Stimulated activated CD8-positive, alpha-beta memory T cell treated with anti-CD3 and anti-CD28 coated beads, Interleukin-7, amount 100 ng/mL, for 48 hours (primary cell): ENCODE data around the gene DAPK2.

ENCODE experiments used
- DNase-seq, 2 donors: peaks; one replicate each; pipeline ENCODE4 v3.0.0-alpha.2; 2020; ENCODE audit warnings: low read depth in 1 of 2; ENCODE audit errors: extremely low read depth in 1 of 2

The DAPK2 gene

DNA sequence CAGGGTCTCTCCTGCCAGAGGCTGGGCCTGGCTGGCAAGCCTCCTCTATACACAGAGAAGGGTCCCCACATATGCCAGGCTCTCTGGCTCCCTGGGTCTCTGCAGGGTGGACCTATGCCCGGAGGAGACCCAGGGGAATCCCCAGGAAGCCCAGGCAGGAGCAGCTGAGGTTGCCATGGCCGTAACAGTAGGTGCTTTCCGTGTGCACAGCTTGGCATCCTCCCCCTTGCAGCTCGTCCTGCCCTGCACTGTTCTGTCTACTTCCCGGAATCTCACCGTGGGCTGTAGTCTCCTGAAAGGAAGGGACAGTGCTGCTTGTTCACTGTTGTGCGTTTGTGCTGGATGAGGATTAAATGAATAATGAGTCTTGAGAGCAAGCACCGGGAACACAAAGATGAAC is 47.8 kb downstream of the DAPK2 start:
- DNase-seq: no peak

DNA sequence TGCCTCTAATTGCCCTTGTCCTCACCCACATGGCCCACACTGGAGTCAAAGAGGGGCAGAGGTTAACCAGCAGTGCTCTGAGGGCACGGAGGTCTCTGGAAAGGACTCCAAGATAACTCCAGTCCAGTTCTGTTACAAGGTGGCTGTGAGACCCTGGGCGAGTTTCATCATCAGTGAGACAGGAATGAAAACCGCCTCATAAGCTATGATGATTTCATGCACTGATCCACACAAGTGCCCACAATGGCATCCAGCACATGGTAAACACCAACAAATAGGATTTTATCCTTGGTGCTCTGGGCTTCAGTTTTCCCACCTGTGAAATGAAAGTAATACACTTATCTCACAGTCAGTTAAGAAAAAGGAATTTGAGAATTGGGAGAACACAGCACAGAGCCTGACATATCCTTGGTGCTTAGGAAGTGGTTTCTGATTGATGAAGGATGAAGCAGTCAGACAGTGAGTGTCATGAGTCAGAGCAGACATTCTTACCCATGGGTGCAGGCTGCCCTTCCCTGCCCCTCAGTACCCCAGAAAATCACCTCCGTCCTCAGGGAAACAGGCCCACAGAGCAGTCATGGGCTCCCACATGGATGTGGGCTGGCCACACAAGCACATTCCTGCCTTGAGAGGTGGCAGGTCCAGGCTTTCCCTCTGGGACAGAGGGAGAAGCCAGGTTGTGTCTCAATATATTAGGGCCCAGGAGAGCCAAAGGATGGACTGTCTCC is 48.4 kb downstream of the DAPK2 start:
- no peak for DNase-seq

DNA sequence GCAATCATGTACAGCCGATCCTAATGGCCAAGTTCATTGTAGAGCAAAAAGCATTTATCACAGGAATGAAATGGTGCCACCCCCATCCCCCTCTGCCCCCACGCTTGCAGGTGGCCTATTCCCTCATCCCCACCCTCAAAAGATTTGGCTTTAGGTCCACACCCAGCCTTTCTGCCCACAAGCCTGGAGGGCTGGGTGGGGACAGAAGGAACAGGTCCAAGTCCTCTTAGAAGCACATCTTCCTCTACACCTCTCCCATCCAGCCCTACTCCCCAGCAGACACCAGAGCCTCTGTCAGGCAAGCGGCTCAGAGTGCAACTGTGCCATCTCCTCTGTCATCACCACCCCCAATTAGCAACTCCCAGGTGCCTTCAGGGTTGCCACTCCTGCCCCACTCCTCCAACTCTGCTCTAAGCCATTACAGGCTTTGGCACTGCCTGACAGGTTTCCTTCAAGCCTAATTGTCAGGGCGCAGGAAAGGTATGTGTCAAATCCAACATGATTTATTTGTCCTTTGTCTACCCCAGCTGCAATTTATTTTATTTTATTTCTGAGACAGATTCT is 49.4 kb downstream of the DAPK2 start:
- DNase-seq: no peak

DNA sequence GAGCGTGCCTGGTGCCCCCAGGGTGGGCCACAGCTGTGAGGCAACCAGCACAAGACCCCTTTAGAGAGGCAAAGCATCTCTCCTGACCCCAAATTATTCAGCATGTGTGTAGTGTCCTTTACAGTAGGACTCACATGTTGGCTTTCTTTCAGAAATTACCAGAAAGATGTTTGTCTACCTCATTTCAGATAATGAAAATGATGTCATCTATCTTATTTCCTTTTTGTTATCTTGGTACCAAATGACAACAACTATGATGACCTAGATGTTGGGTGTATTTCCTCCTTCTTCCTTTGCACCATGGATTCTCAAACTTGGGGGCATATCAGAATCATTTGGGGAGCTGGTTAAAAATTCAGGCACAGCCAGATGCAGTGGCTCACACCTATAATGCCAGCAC is 50.5 kb downstream of the DAPK2 start:
- DNase-seq: no peak

DNA sequence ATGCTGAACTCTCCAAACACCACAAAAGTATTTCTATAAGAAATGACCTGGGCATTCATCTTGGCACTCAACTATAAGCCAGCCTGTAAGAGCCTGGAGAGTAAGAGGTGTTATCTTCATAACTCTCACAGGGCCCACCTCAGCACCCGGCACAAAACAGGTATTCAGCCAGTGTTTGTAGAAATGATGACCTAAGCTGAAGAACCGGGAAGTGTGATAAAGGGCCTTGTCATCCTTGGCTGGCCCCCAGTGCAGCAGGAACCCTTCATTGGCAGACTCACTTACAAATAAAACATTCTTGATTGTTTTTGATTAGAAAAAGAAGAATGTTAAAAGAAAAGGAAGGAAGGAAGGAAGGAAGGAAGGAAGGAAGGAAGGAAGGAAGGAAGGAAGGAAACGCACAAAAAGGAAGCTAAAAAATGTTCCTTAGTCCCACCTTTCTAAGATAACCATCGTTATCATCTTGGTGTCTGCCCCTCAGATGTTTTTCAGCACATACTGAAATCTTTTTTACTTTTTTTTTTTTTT is 52.1 kb downstream of the DAPK2 start:
- no peak for DNase-seq

DNA sequence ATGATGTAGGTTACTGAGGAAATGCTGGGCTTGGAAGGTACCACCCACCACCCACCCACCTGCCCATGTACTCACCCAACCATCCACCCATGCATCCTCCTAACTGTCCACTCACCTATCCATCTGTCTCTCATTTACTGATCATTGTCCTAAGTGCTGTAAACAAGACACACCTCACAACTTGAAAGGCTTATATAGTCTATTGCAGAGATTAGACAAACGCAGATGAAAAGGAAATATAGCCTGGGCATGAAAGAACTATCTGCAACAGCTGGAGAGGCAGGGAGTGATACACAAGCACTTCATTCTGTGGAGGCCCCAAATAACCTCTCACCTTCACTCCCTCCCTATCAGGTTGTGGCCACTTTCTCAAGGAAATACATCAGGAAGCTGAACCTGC is 54.0 kb downstream of the DAPK2 start:
- DNase-seq: no peak

DNA sequence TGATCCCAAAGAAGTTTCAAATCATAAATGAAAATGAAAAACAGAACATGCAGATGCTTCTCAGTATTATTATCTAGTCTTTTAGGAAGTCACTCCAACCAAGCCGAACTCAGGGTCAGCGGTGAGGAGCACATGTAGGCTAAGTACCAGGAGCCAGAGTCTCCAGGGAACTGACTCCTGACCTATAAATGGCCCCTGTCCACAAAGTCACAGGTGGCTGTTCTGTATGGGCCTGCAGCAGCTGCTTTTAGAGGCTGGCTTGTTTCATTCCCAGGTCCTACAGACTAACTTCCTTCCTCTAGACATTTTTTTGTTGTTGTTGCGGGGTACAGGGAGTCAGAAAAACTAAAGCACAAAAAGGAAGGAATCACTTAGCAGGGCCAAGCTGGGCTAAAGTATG is 54.6 kb downstream of the DAPK2 start:
- DNase-seq: no peak

DNA sequence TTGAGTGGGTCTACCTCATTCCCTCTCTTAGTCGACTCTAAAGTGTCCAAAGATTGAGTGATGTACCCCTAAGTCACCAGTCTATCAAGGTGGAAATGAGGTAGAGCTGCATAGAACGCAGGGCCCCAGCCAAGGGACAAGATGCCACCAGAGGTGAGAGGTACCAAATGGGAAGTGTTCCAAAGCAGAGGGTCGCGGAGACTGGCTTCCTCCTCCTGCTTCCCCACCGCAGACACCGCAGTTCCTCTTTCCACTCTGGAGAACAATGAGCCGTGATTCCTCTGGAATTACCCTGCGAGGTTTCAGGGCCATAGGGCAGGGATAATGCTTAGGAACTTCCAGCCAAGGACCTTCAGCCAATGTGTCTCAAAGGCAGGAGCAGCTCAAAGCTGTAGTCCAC is 55.8 kb downstream of the DAPK2 start:
- no peak for DNase-seq

DNA sequence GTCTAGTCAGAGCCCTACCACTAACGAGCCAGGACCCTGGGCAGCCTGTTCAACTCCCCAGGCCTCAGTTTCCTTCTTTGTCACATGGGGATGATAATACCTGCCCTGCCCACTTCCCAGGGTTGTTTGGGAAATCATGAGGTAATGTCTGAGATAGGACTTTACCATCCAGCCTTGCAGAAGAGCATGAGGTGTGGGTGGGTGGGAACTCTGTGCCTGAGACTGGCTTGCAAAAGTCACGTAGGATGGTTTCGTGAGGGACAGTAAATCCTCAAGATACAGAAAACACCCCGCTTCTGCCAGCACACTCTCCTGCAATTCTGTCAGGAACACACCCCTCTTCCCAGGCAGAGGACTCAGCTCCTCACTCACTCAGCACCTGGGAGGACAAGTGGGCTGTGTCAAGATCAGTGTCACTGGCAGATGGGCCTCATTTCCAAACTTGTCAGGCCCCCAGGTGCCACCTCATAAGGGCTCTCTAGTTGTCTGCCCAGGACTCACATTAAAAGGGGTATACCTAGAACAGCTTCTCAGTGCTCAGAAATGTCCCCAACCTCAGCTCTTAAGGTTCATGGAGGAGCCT is 58.4 kb downstream of the DAPK2 start:
- no peak for DNase-seq

DNA sequence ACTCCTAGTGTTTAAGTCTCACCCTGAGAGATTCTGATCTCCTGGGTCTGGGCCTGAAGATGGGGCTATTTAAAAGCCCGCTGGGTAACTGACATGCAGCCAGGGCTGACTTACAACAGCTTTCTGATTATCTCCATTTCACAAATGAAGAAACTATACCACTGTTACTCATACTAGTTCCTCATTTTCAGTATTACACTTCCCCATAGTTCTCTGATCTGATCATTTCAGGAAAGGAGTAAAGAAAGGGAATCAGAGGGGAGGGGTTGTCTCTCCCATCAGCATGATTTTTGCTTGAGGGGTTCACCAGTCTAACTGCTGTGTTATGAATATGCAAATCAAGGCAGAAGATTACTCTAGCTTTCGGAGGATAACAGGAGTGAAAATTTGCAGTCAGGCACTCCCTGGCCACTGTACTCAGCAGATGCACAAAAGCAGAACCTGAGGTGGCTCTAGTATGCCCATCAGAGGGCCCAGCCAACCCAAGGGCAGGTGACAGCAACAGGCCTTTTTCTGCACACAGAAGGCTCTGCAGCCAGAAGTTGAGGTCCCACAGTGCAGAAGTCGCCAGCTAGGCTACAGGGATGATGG is 59.4 kb downstream of the DAPK2 start:
- DNase-seq: no peak

DNA sequence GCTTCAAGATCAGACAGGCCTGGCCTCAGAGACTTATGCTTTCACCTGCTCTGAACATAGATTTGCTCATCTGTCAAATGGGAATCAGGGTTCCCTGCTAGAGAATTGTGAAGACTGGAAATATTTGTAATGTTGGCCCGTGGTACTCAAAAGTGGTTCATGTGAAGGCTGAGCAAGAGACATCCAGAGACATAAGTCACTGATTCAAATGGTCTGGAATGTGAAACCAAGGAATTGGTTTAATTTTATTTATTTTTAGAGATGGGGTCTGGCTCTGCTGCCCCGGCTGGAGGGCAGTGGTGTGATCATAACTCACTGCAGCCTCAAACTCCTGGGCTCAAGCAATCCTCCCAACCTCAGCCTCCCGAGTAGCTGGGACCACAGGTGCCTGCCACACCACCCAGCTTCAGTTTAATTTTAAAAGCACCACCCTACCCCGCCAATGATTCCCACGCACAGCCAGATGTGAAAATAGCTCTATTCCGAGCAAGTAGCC is 60.1 kb downstream of the DAPK2 start:
- DNase-seq: no peak

DNA sequence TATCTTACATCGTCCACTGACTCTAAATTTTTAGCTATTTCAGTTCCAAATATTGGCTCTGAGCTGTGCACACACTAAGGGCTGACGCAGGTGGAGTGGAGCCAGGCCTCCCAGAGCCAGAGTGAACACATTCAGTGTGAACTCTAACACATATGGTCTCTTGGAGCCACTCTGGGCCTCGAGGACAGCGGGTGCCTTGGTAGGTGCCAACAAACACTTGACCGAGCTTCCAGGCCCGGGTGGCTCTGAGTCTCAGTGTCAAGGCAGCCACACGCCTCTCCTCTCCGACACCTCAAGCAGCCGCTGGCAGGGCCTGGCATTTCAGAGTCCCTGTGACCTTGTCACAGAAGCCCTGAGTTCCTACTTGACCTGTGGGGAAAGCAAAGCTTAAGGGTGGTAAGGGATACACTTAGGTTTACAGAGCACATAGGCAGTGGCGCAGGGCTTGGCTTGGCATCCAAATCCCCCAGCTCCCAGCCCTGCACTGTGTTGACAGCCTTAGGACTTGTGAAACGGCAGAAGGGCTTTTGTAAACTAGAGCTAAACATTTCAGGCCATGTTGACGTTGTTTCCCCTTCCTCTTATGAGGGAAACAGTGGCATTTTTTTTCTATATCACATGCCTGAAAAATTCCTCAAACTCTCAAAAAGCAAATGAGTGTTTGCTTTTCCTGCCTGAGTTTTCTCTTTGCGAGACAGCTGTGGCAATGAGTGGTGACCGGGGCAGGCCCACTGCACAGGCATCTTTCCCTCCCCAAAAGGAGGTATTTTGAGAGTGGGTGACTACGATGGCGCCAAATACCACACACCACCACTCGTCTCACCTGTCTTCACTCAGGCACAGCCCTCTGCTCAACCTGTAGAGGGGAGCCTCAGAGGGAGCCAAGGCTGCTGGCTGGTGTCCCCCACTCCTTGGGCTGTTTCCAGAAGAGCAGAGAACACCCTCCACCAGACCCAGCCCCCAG is 60.8 kb downstream of the DAPK2 start:
- DNase-seq: no peak

DNA sequence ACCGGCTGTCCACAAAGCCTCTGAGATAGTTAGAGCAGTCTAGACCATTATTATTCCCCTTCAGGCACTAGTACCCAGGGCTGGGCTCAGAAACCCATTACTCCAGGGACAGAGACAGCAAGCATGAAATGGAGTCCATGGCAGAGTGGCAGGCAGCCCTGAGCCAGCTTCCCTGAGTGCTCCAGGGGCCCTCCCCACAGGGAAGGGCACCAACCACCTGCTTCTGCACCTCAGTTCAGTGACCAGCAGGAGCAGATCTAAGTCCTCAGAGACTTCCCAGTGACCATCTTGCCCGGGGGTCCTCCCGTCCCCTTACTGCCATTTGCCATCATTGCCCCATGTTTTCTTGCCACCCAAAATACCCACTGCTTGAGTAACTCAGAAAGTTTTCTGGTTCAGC is 62.0 kb downstream of the DAPK2 start:
- no peak for DNase-seq

DNA sequence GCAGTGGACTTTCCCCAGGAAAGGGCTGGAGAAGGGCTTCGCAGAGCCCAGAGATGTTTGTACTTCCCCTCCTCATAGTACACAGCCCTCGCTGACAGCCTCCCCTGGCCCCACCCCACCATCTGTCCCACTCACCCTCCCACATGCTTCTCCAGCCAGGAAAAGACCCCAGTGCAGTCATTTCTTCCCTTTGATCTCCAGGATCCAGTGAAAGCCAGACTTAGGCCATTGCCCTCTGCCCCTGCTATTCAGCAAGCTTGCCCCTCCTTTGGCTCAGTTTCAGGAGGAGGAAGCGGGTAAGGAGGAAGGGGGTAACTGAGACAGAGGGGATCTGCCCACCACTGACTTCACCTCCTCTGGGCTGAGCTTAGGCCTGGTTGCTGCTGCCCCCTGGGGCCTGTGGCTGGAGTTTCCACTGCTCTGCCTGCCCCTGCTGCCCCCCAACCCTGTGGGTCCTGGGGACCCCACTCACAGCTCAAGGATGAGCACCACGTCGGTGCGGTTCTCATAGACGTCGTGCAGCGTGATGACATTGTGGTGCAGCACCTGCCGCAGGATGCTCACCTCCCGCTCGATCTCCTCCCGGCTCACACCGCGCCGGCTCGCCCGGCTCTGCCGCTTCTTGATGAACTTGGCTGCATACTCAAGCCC is 63.1 kb downstream of the DAPK2 start:
- no peak for DNase-seq

DNA sequence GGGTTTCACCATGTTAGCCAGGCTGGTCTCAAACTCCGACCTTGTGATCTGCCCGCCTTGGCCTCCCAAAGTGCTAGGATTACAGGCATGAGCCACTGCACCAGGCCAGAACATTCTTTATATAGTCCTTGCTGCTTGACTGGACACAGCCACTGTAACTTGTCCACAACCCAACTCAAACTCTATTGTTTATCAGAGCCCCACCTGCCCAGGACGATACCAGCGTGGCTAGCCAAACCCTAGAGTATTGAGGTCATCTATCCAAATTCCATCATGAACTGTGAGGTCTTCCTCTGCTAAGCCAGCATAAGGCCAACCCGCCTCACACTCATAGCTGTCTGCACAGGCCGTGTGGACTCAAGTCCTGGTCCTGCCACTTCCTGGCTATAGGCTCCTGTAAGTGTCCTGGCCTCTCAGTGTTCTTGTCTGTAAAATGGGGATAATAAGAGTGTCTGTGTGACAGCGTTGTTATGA is 63.9 kb downstream of the DAPK2 start:
- DNase-seq: no peak

DNA sequence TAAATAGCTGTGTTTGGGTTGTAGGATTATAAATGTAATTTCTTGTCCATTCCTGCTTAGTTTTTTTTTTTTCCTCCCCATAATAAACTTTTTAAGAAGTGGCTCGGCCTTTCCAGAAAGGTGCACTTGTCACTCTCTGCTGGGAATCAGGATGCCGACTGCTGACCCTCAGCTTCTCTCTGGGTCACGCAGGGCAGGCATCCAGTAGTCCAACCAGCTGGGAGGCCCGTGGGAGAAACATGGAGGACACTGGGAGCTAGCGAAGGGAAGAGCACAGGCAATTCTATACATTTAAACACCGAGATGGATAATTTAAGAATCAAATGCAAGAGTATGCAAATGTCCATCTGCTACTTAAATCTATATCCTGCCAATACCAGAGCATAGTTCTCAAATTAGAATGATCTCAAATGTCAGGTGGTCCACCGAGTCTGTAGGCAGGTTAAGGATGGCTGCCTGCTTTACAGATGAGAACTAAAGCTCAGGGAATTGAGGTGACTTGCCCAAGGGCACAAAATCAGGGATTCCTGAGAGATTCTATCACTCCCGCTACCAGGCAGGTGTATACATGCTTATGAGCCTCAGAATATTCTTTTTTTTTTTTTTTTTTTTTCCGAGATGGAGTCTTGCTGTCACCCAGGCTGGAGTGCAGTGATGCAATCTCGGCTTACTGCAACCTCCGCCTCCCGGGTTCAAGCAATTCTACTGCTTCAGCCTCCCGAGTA is 64.5 kb downstream of the DAPK2 start:
- no peak for DNase-seq

DNA sequence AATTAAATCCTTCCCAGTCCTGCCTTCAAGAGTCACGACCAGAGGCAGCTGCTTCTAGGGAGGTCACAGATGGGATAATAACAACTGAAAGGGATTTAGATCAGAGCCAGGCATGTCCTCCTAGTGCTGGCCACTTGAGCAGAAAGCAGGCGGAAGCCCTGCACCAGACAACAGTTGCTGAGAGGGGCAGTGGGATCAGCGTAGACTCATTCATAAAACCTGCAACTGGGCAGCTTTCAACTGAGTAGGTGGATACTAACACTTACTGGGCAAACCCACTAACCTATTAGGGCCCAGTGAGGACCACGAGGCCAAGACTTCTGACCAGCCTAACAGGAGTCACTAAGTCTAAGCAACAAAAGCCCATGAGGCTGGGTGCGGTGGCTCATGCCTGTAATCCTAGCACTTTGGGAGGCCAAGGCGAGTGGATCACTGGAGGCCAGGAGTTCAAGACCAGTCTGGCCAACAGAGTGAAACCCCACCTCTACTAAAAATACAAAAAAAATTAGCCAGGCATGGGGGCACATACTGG is 67.0 kb downstream of the DAPK2 start:
- no peak for DNase-seq

DNA sequence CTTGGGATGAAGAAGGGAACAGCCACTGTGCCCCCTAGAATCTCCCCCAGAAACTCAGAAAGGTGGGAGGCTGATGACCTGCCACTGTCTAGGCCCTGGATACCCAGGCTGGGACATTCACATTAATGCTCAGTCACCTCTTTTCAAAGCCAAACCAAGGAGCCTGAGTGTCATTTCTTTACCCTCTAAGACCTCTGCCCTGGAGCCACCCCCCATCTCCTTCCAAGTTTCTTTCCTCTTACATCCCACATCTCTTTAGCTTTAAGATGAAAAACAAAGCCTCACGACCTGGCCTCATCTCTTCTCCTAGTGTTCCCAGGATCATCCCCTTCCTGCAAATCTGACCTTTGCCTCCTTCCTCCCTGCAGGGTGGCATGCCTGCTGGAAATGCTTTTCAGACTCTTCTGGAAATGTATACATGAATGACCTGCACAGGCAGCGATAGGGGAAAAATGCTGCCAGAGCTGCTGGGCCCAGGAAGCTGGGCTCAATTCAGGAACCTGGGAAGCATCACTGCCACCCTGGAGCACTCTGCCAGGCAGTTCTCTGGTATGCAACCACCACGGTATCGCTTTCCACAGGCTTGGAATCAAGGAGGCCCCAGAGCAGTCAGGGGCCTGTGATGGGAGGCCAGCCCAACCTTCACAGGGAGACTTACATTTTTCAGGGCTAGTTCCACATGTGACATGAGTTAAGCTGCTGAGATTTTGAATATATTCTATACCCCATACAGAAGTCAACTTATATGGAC is 67.6 kb downstream of the DAPK2 start:
- DNase-seq: no peak
